ENCODE measurements around the gene THSD4. TPM values are rescaled to one million over a fixed set of nuclear protein-coding genes. Genes with fewer than 3 reads are reported as not detected.

Gene THSD4
- total and polyA plus RNA-seq, 2 of the 8 experiments (the other 6 are each of a cell fraction or from before 2014, with no cell fraction given): 2.5 to 6.2 TPM

DNA sequence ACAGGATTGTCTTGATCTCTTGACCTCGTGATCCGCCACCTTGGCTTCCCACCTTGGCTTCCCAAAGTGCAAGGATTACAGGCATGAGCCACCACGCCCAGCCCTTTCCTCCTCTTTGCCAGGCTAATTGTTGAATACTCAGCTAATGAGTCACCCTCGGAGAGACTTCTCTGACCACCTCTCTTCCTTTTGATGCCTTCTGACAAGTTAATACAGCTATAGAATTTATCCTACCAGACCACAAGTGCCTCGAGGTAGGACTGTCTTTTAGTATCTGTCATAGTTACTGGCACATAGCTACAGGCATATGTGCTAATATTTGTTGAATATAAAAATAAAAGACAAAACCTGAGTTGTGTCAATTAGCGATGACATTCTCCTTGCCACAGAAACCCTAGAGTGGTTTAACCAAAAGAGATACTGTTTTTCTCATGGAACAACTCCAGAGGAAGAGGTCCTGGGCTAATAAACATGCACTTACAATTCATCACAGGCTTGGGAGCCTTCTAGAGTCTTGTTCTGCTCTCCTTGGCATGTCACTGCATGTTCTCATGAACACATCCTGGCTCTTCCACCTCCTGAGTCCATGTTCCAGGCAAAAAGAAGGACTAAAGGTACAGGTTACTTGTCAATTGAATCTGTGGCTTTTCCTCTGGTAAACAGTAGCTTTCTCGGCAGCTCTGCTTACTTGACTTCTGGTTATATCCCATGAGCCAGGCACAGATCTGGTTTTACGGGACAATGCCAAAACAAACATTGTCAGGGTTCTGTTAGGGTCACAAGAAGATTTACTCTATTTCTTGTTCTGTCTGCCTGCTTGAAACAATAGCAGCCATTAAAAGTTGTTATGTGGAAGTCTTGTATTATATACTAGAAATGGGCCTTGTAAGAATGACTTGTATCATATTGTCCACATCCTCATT lies 332.3 kb downstream of the THSD4 start:
- H2BK12ac ChIP-seq (ENCODE audit: low read depth, low read length): peak overlapping the region; percentile 22; the same call in 1 of the 2 replicates
- H3K4ac ChIP-seq (replicated peaks; ENCODE audit: insufficient read length, low read depth, low read length): no peak overlapping the region
- no peak overlapping the region for H4K5ac ChIP-seq (ENCODE audit: insufficient read length, low read depth, low read length)
- H3K4me1 ChIP-seq (replicated peaks in 1 of 4; ENCODE audit: control insufficient read depth in 3 of 4, insufficient read depth in 4 of 4, low read length in 3 of 4): peaks cover 0 to 6% (median 3%) of the 10 kb centered on the region in 4 experiments; a peak in 4 of 7 replicates
- WGBS, 2 experiments (ENCODE audit: extremely low coverage in 1 of 2, insufficient coverage in 1 of 2, insufficient read length in 1 of 2, insufficient replicate concordance in 2 of 2, low coverage in 1 of 2, low lambda C conversion rate in 2 of 2, missing lambda C conversion rate in 1 of 2): 88% methylated on average over 8 of the region's 8 CpGs; no CpG with 5 or more reads in 1 of the 2 experiments
- H3K4me3 ChIP-seq (ENCODE audit: extremely low read depth in 1 of 4, insufficient read depth in 2 of 4, low read depth in 3 of 4, low read length in 4 of 4): no peak overlapping the region
- H3K18ac ChIP-seq (ENCODE audit: extremely low read depth, low read length): no peak overlapping the region
- no peak overlapping the region for H2AFZ ChIP-seq (ENCODE audit: low read length)
- H2BK15ac ChIP-seq (ENCODE audit: low read length): no peak overlapping the region
- peaks cover 0 to 1% of the 10 kb centered on the region in 2 experiments for H4K20me1 ChIP-seq (replicated peaks in 1 of 2; ENCODE audit: control insufficient read depth in 1 of 2, insufficient read depth in 2 of 2, low read length in 2 of 2)
- FAIRE-seq: no peak
- H3K4me2 ChIP-seq (ENCODE audit: insufficient read depth in 1 of 2, low read depth in 2 of 2, low read length in 2 of 2): no peak overlapping the region
- H3K79me2 ChIP-seq (ENCODE audit: control insufficient read depth in 1 of 2, insufficient read depth in 2 of 2, low read length in 2 of 2): no peaks in the 10 kb centered on the region
- H4K8ac ChIP-seq (ENCODE audit: extremely low read depth, insufficient read depth, low read length): no peak overlapping the region
- CTCF ChIA-PET (ENCODE audit: partially characterized antibody): interaction anchor here (0.6 to 1.1 kb wide), 9 partner anchors 16 to 437 kb away, joined by 3 to 5 read pairs (median 3); no protein-coding TSS in a partner anchor
- 0 out of 2 replicates have a peak overlapping the region, but pooled peaks have one; percentile 61 for H2AK5ac ChIP-seq (ENCODE audit: low read depth, low read length)
- H3K23me2 ChIP-seq (ENCODE audit: low read depth, low read length): no peaks in the 10 kb centered on the region
- DNase-seq (ENCODE audit: low read depth in 1 of 2, low spot score in 2 of 2): no peak
- no peaks in the 10 kb centered on the region for H3K36me3 ChIP-seq (ENCODE audit: control insufficient read depth in 2 of 4, insufficient read depth in 4 of 4, low read length in 3 of 4)
- H3K56ac ChIP-seq (replicated peaks; ENCODE audit: insufficient read length, low read depth, low read length): no peak overlapping the region
- H2BK20ac ChIP-seq (ENCODE audit: low read length): no peak overlapping the region
- H3K79me1 ChIP-seq (ENCODE audit: low read depth, low read length): no peaks in the 10 kb centered on the region
- H3K9me3 ChIP-seq (ENCODE audit: insufficient read depth in 2 of 2, low read depth in 1 of 2, low read length in 1 of 2): no peaks in the 10 kb centered on the region
- no peak overlapping the region for H3K27ac ChIP-seq (ENCODE audit: low read depth, low read length)
- no peak overlapping the region for H3K23ac ChIP-seq (ENCODE audit: insufficient read length)
- H2BK120ac ChIP-seq (replicated peaks; ENCODE audit: low read depth, low read length): no peak overlapping the region
- POLR2A ChIA-PET (ENCODE audit: partially characterized antibody): no interaction called here
- H4K91ac ChIP-seq (replicated peaks; ENCODE audit: insufficient read length, low read length): no peak overlapping the region
- H3K27me3 ChIP-seq (replicated peaks in 1 of 4; ENCODE audit: control insufficient read depth in 3 of 4, extremely low read depth in 1 of 4, insufficient read depth in 3 of 4, low read length in 3 of 4): no peaks in the 10 kb centered on the region
- H2BK5ac ChIP-seq (ENCODE audit: low read depth, low read length): 0 out of 2 replicates have a peak overlapping the region, but pooled peaks have one; percentile 20
- H3K14ac ChIP-seq (ENCODE audit: insufficient read length): no peak overlapping the region
- H3K9ac ChIP-seq (replicated peaks in 1 of 4; ENCODE audit: extremely low read depth in 1 of 4, low read depth in 3 of 4, low read length in 3 of 4): no peak overlapping the region
- TF ChIP-seq KDM5A (IDR thresholded peaks at IDR 0.05; ENCODE audit: low read length) (no peak), RFX5 (IDR thresholded peaks at IDR 0.05; ENCODE audit: borderline replicate concordance, low read depth, low read length) (no peak), RAD21 (IDR thresholded peaks at IDR 0.05 in 1 of 2, conservative IDR thresholded peaks at IDR 0.05 in 1 of 2; ENCODE audit: low read depth in 2 of 2, low read length in 2 of 2) (no peak), CREB1 (IDR thresholded peaks at IDR 0.05) (no peak), TCF12 (IDR thresholded peaks at IDR 0.05; ENCODE audit: low read depth, low read length) (no peak), GTF2F1 (IDR thresholded peaks at IDR 0.05; ENCODE audit: borderline replicate concordance, low read depth, low read length) (no peak), KDM4A (IDR thresholded peaks at IDR 0.05; ENCODE audit: low read depth, low read length, severe bottlenecking) (no peak), EZH2 (IDR thresholded peaks at IDR 0.05; ENCODE audit: low read depth, low read length, severe bottlenecking) (no peak), TBP (IDR thresholded peaks at IDR 0.05; ENCODE audit: low read depth, low read length) (no peak), CEBPB (IDR thresholded peaks at IDR 0.05; ENCODE audit: low read depth, low read length) (no peak), SIRT6 (IDR thresholded peaks at IDR 0.05; ENCODE audit: low read length) (no peak)

Measured in H1 (cell line).